HG03378 (cell line): ENCODE measurements around the gene DLEC1.
"Not testable (repeated sequence)": the region's sequence is repeated elsewhere in the genome, so short reads cannot be mapped to it uniquely, and the experiment has no call there.

Source experiments
- ATAC-seq: cut with Tn5 transposase; IDR thresholded peaks from one replicate; pipeline ENCODE4 v1.9.1; 2021; ENCODE audit warnings: mild to moderate bottlenecking, moderate library complexity; ENCODE audit not compliant: unreplicated experiment

DLEC1 gene

GRCh38 chr3:38135621-38136277 is 96.7 kb downstream of the DLEC1 start:
- ATAC-seq, result not testable (repeated sequence)

- no peak for ATAC-seq
Observed at GRCh38 chr3:38136393-38136776, 97.4 kb downstream of the DLEC1 start.

- peak; percentile 85 for ATAC-seq
Observed at GRCh38 chr3:38136777-38137614, 98.0 kb downstream of the DLEC1 start, which contains the start of gene ACAA1. ACAA1 (minus strand) TSS chr3:38137127; CDS start chr3:38137035, 92 bp downstream.

GRCh38 chr3:38137615-38138348 is 98.8 kb downstream of the DLEC1 start:
- ATAC-seq, result no peak

GRCh38 chr3:38138349-38139190 is 99.6 kb downstream of the DLEC1 start, which contains the start of gene MYD88:
MYD88 (plus strand) TSS chr3:38138661; CDS start chr3:38138701, 40 bp downstream.
- peak; percentile 24 for ATAC-seq

- no peak for ATAC-seq
Observed at GRCh38 chr3:38139191-38139590, 100.2 kb downstream of the DLEC1 start.

- ATAC-seq, result no peak
Observed at GRCh38 chr3:38139652-38140051, 100.6 kb downstream of the DLEC1 start.

- no peak for ATAC-seq
Observed at GRCh38 chr3:38140326-38141172, 101.5 kb downstream of the DLEC1 start.

- ATAC-seq, result no peak
Observed at GRCh38 chr3:38141173-38141951, 102.4 kb downstream of the DLEC1 start.

GRCh38 chr3:38141952-38142273 is 102.9 kb downstream of the DLEC1 start:
- no peak for ATAC-seq

GRCh38 chr3:38142959-38143358 is 104.0 kb downstream of the DLEC1 start:
- ATAC-seq, result no peak

- no peak for ATAC-seq
Observed at GRCh38 chr3:38143511-38143910, 104.5 kb downstream of the DLEC1 start.

- no peak for ATAC-seq
Observed at GRCh38 chr3:38146504-38146903, 107.5 kb downstream of the DLEC1 start.

- no peak for ATAC-seq
Observed at GRCh38 chr3:38147421-38147820, 108.4 kb downstream of the DLEC1 start.

- no peak for ATAC-seq
Observed at GRCh38 chr3:38148311-38148882, 109.4 kb downstream of the DLEC1 start.

GRCh38 chr3:38149708-38150107 is 110.7 kb downstream of the DLEC1 start:
- peak; percentile 49 for ATAC-seq

- no peak for ATAC-seq
Observed at GRCh38 chr3:38150780-38151528, 111.9 kb downstream of the DLEC1 start.
